ENCODE results near the gene PPP1R1B.
"Not testable (repeated sequence)": the region's sequence is repeated elsewhere in the genome, so short reads cannot be mapped to it uniquely, and the experiment has no call there.

PPP1R1B gene

GRCh38 chr17:39626171-39627046 lies at the start of gene PPP1R1B:
TSS of gene PPP1R1B (plus strand) at chr17:39626952. CDS start at chr17:39627393, 441 bp downstream.
- DNase-seq (ENCODE audit: low read depth), result no peak

DNA sequence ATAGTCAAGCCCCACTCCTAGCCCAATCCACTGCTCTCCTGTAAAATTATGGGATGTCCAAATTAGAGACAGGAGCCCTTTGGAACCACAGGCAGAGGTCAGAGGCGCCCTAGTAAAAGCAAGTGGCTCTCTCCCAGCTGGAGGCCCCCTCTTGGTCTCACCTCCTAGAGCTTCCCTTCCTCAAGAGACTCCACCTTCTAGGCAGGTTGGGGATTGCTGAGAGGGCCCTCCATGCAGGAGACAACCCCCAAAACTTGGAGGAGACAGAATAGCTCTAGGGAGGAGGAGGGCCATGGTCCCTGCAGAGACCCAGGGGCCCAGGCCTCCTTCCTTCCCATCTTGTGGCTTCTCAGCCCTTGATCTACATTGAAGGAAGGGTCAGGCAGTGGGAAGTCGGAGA lies 48.5 kb upstream of the PPP1R1B start:
- DNase-seq (ENCODE audit: low read depth), result no peak

- DNase-seq (ENCODE audit: low read depth), result no peak
Measured at GRCh38 chr17:39579318-39580081, 47.3 kb upstream of the PPP1R1B start.

DNA sequence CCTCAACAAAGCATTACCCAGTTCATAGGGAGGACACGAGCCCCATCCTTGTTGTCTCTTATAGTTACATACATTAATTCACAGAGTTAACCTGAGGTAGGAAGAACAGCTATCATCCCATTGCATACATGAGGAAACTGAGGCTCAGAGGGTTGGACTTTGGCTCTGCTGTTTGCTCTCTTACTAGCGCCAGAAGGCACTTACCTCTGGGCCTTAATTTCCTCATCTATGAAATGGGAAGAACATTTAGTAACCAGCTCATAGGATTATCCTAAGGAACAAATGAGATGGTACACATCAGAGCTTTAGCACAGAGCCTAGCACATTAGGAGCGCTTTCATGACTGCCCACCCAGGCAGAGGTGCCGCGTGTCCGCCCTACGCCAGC lies 46.7 kb upstream of the PPP1R1B start:
- DNase-seq (ENCODE audit: low read depth), result no peak

DNA sequence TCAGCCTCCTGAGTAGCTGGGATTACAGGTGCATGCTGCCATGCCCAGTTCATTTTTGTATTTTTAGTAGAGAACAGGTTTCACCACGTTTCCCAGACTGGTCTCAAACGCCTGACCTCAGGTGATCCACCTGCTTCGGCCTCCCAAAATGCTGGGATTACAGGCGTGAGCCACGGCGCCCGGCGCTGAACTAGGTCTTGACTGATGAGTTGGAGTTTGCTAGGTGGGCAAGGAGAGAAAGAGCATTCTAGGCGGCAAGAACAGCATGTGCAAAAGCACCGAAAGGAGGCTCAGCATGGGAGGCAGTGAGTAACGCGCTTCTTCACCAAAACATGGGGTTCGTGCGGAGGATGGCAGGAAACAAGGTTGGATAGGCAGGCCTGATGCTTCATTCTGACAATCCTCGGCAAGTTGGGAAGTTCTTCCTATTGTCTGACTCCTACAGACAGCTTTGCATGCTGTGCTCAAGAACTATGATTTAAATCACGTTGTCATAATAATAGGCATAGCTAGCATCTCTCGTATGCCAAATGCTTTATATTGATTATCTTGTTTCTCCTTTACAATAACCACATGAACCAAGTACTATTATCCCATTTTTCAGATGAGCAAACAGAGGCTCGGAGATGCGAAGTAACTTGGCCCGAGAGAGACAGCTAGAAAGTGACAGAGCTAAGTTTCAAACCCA lies 45.5 kb upstream of the PPP1R1B start:
- no peak for DNase-seq (ENCODE audit: low read depth)

- no peak for DNase-seq (ENCODE audit: low read depth)
Measured at GRCh38 chr17:39581759-39582085, 45.0 kb upstream of the PPP1R1B start.

GRCh38 chr17:39582658-39583057 lies 44.1 kb upstream of the PPP1R1B start:
- DNase-seq (ENCODE audit: low read depth), result no peak

- not testable (repeated sequence) for DNase-seq (ENCODE audit: low read depth)
Measured at GRCh38 chr17:39590180-39590579, 36.6 kb upstream of the PPP1R1B start.

GRCh38 chr17:39591958-39592954 lies 34.5 kb upstream of the PPP1R1B start:
- peak; percentile 26 for DNase-seq (ENCODE audit: low read depth)

DNA sequence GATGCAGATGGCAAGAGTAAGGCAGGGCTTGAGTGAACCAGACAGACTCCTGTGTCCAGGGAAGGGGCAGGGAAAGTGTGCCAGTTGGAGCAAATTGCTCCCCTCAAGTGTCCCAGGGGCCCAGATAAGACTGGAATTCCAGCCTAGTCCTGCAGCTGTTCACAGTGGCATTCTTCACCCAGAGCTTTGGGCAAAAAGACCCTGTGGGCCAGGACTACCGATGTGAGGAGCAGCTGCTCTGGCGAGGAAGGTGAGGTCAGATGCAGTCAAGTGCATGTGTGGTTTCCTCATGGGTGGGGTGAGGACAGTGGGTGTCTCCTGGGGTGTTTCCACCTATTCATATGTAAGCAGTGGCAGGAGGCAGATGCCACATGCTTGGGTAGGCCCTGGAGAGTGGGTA lies 33.4 kb upstream of the PPP1R1B start:
- no peak for DNase-seq (ENCODE audit: low read depth)

GRCh38 chr17:39595294-39595693 lies 31.5 kb upstream of the PPP1R1B start:
- DNase-seq (ENCODE audit: low read depth), result no peak

DNA sequence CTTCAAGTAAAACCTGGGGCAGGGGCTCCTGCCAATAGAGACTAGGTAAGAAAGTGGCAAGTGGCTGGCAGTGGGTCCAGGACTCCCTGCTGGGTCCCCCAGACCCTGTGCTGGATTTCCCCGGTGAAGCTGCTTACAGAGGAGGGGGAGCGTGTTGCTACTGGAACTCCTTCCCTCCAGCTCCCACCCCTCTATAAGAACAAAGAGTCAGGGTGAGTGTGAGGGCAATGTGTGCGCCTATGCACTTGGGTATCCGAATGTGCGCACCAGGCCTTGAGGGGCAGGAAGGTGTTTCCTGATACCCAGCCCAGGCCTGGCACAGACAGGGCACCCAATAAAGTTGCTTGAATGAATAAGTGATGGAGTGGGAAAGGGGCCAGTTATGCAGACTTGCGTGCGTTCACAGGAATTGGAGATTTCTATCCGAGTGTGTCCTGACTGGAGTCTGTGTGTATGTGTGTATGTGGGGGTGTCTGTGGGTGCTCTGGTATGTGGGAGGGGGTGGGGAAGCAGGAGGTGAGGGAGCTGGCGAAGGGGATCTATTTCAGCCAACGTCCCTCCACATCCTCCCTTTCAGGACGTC lies 30.7 kb upstream of the PPP1R1B start:
- DNase-seq (ENCODE audit: low read depth), result no peak

DNA sequence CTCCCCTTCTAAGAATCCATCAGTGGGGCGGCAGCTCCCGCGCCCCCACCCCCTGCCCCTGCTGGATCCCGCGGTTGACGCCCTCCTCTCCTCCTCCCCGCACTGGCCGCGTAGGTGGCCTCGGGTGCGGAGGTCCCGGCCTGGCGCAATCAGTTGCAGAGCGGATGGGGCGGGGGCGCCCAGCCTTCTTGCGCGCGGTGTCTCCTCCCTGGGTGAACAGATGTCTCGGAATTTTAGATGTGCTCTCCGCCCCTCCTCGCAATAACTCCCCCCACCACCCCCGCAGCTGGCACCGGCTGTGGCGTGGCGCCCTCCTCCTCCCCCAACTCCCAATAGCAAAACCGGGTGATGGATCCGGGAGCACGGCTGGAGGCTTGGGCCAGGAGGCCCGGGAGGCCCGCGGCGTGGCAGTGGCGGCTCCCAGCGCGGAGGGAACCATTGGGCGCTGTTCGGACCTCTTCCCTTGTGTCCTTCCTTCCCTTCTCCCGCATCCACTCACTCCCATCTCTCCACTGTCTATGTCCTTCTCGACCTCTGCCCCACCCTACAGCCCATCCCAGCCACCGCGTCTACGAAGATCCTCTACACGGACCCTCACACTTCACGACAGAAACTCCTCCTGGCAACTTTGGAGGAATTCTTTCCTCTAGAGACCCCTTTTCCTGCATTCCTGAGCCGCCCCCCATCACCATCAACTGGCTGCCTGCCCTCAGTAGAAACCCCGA lies 30.0 kb upstream of the PPP1R1B start:
- DNase-seq (ENCODE audit: low read depth), result no peak

GRCh38 chr17:39597372-39598046 lies 29.2 kb upstream of the PPP1R1B start:
- DNase-seq (ENCODE audit: low read depth), result no peak

GRCh38 chr17:39598047-39598481 lies 28.7 kb upstream of the PPP1R1B start:
- no peak for DNase-seq (ENCODE audit: low read depth)

- no peak for DNase-seq (ENCODE audit: low read depth)
Measured at GRCh38 chr17:39598630-39599003, 28.1 kb upstream of the PPP1R1B start.

DNA sequence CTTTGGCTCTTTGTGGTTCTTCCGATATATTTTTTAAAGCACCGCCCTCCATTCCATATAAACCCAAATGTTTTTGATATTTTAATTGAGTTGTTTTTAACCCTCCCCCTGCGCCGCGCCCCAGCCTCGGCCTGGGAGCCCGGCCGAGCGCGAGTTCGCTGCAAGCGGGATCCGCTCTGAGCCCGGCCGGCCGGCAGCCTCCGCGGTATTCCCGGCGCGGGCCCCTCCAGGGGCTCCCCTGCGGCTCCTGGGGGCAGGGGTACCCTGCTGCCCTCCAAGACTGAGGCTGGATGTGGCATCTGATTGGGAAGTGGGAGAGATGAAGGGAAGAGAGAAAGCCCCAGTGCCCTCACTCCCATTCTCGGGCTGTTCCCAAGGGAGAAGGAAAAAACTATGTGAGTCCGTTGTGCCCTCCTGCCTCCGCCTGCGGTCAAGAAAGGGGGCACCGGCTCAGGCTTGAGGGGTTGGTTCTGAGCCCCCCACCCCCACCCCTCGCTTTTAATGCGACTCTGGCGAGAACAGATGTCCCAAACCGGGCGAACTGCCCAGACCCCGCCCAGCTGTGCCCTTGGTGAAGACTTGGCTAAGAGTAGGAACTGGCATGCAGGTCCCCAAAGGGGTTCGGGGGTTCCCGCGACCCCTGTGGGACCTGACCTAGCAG lies 27.6 kb upstream of the PPP1R1B start:
- DNase-seq (ENCODE audit: low read depth), result no peak

GRCh38 chr17:39599665-39600231 lies 27.0 kb upstream of the PPP1R1B start:
- no peak for DNase-seq (ENCODE audit: low read depth)

Data from iris pigment epithelial cell (primary cell).